OCI-LY3 (cell line): ENCODE measurements around the gene CTNNA3.

Source experiments
- H2AFZ ChIP-seq: fragments of 200-600, 300-600 bp; shearing (Covaris generic); 2 replicates; pipeline ENCODE4 v1.6.0; 2014; ENCODE audit warnings: antibody characterized with exemption, low read depth, low read length
- H3K27ac ChIP-seq: fragments of 200-600, 300-600 bp; sonication (generic); 2 replicates; pipeline ENCODE4 v1.5.1; 2014; ENCODE audit warnings: mild to moderate bottlenecking, low read length, moderate library complexity, mixed read lengths
- H3K27me3 ChIP-seq: fragments of 200-600, 300-600 bp; sonication (generic); 2 replicates; pipeline ENCODE4 v1.6.1; 2014; ENCODE audit warnings: low read depth, low read length, mixed read lengths
- H3K36me3 ChIP-seq: fragments of 200-600, 300-600 bp; sonication (generic); replicated peaks from 2 replicates; pipeline ENCODE3; 2014; ENCODE audit warnings: low read depth, low read length, mixed read lengths
- H3K4me1 ChIP-seq: fragments of 300-600, 200-600 bp; sonication (generic); 2 replicates; pipeline ENCODE4 v1.6.1; 2014; ENCODE audit warnings: low read length, mixed read lengths
- H3K4me2 ChIP-seq: fragments of 200-600, 300-600 bp; sonication (generic); 2 replicates; pipeline ENCODE4 v1.6.1; 2014; ENCODE audit warnings: low read length, mixed read lengths
- H3K4me3 ChIP-seq: fragments of 300-600, 200-600 bp; sonication (generic); 2 replicates; pipeline ENCODE4 v1.5.1; 2014; ENCODE audit warnings: antibody characterized with exemption, mild to moderate bottlenecking, low read length, moderate library complexity
- H3K79me2 ChIP-seq: fragments of 300-600, 200-600 bp; shearing (Covaris generic); 2 replicates; pipeline ENCODE4 v1.6.1; 2014; ENCODE audit warnings: mild to moderate bottlenecking, low read length, mixed read lengths
- H3K9ac ChIP-seq: fragments of 300-600, 200-600 bp; shearing (Covaris generic); 2 replicates; pipeline ENCODE4 v1.6.0; 2014; ENCODE audit warnings: mild to moderate bottlenecking, low read length, moderate library complexity
- H3K9me3 ChIP-seq: fragments of 200-600, 300-600 bp; shearing (Covaris generic); 2 replicates; pipeline ENCODE4 v1.6.1; 2014; ENCODE audit warnings: low read length, mixed read lengths; ENCODE audit not compliant: insufficient read depth
- H4K20me1 ChIP-seq: fragments of 200-600, 300-600 bp; sonication (generic); 2 replicates; pipeline ENCODE4 v1.6.1; 2016; ENCODE audit warnings: low read length, mixed read lengths; ENCODE audit not compliant: insufficient read depth
- CTCF ChIP-seq: fragments of 200-600, 300-600 bp; sonication (generic); IDR thresholded peaks from 2 replicates; pipeline ENCODE4 v1.5.1; 2014; ENCODE audit warnings: antibody characterized with exemption, low read length, low read depth
- EZH2phosphoT487 ChIP-seq: fragments of 200-600 bp; shearing (Covaris generic); IDR thresholded peaks from 2 replicates; pipeline ENCODE4 v1.6.1; 2018; ENCODE audit warnings: antibody characterized with exemption, mixed run types, low read depth

CTNNA3 gene

GRCh38 chr10:66144016-66144415 is 1552.0 kb downstream of the CTNNA3 start:
- Histone ChIP-seq H3K9ac (no peak overlapping the region), H3K36me3 (no peaks in the 10 kb centered on the region), H3K4me2 (no peak overlapping the region), H3K27me3 (no peaks in the 10 kb centered on the region), H3K27ac (no peak overlapping the region), H3K4me1 (no peaks in the 10 kb centered on the region), H3K4me3 (no peak overlapping the region), H3K9me3 (no peaks in the 10 kb centered on the region), H4K20me1 (no peaks in the 10 kb centered on the region), H3K79me2 (no peaks in the 10 kb centered on the region), H2AFZ (no peak overlapping the region)
- no peak for TF ChIP-seq CTCF
- no peak for TF ChIP-seq EZH2phosphoT487

GRCh38 chr10:66102756-66103155 is 1593.2 kb downstream of the CTNNA3 start:
- H3K27ac ChIP-seq: no peak overlapping the region
- H3K36me3 ChIP-seq: no peaks in the 10 kb centered on the region
- H2AFZ ChIP-seq: no peak overlapping the region
- no peak for TF ChIP-seq EZH2phosphoT487
- TF ChIP-seq CTCF: no peak
- H3K4me3 ChIP-seq: no peak overlapping the region
- H3K4me1 ChIP-seq: no peaks in the 10 kb centered on the region
- H4K20me1 ChIP-seq: no peaks in the 10 kb centered on the region
- H3K27me3 ChIP-seq: no peaks in the 10 kb centered on the region
- H3K79me2 ChIP-seq: no peaks in the 10 kb centered on the region
- no peak overlapping the region for H3K9ac ChIP-seq
- no peaks in the 10 kb centered on the region for H3K9me3 ChIP-seq
- no peak overlapping the region for H3K4me2 ChIP-seq

- H3K9me3 ChIP-seq: no peaks in the 10 kb centered on the region
- no peak overlapping the region for H3K9ac ChIP-seq
- no peaks in the 10 kb centered on the region for H4K20me1 ChIP-seq
- H3K4me2 ChIP-seq: no peak overlapping the region
- no peaks in the 10 kb centered on the region for H3K27me3 ChIP-seq
- TF ChIP-seq EZH2phosphoT487 (no peak), CTCF (no peak)
- no peaks in the 10 kb centered on the region for H3K36me3 ChIP-seq
- no peak overlapping the region for H3K27ac ChIP-seq
- no peak overlapping the region for H2AFZ ChIP-seq
- H3K4me3 ChIP-seq: no peak overlapping the region
- no peaks in the 10 kb centered on the region for H3K79me2 ChIP-seq
- no peaks in the 10 kb centered on the region for H3K4me1 ChIP-seq
Observed at GRCh38 chr10:66098595-66099480, 1597.2 kb downstream of the CTNNA3 start.

GRCh38 chr10:66095610-66096009 is 1600.4 kb downstream of the CTNNA3 start:
- H3K79me2 ChIP-seq: no peaks in the 10 kb centered on the region
- no peak overlapping the region for H3K27ac ChIP-seq
- H2AFZ ChIP-seq: no peak overlapping the region
- no peaks in the 10 kb centered on the region for H3K4me1 ChIP-seq
- H3K4me2 ChIP-seq: no peak overlapping the region
- H3K9ac ChIP-seq: no peak overlapping the region
- no peaks in the 10 kb centered on the region for H3K36me3 ChIP-seq
- H4K20me1 ChIP-seq: no peaks in the 10 kb centered on the region
- TF ChIP-seq CTCF (no peak), EZH2phosphoT487 (no peak)
- no peak overlapping the region for H3K4me3 ChIP-seq
- H3K27me3 ChIP-seq: no peaks in the 10 kb centered on the region
- no peaks in the 10 kb centered on the region for H3K9me3 ChIP-seq
